HepG2 (cell line): Measurements from ENCODE around the gene SLC35D2. TPM values are rescaled to one million over a fixed set of nuclear protein-coding genes. Genes with fewer than 3 reads are reported as not detected.

ENCODE experiments used
- ATAC-seq: fragments of 200-7000 bp; cut with Tn5 transposase; 3 replicates; pipeline ENCODE4 v1.9.1; 2020; ENCODE audit warnings: mild to moderate bottlenecking, moderate library complexity
- BruUV-seq: library from RNA; stranded (reverse); fragments of 400-500 nt; replicated peaks from 2 replicates; lab custom pipeline; 2021; lab: Mats Ljungman, UMichigan
- CTCF ChIA-PET: fragments of 300-600 bp; formaldehyde crosslinking; extraction: SDS; loops from one replicate; lab custom pipeline; 2021; ENCODE audit warnings: low total read pairs, inconsistent platforms, low intra/inter-chr PET ratio; lab: Yijun Ruan, JAX
- POLR2A ChIA-PET: fragments of 350-600 bp; sonication (Branson Sonifier 250); formaldehyde crosslinking; loops from one replicate; lab custom pipeline; 2020; ENCODE audit warnings: antibody characterized with exemption, inconsistent platforms; lab: Yijun Ruan, JAX
- DNase-seq: peaks from one replicate; pipeline ENCODE4 v3.0.0-alpha.2; 2015; ENCODE audit warnings: low spot score
- FAIRE-seq: peaks from 3 replicates; lab custom pipeline; 2011; peaks lifted over from hg19 to GRCh38; lab: Jason Lieb, UNC
- H2AFZ ChIP-seq: one replicate; pipeline ENCODE4 v1.6.1; 2011; ENCODE audit warnings: low read length, inconsistent platforms
- H3K27ac ChIP-seq: fragments of 300-600 bp; 3 replicates; pipeline ENCODE4 v1.8.0; 2011; ENCODE audit warnings: mixed run types, mild to moderate bottlenecking, mixed read lengths, low read length, inconsistent platforms; ENCODE audit not compliant: insufficient read depth; ENCODE audit errors: extremely low read length
- H3K27me3 ChIP-seq, 2 experiments: fragments of 200-600 bp in 1 of 2; 2 replicates in 1 of 2; 3 replicates in 1 of 2; pipeline versions ENCODE4 v1.6.0 to v1.8.0; 2011; ENCODE audit warnings: low read length in 2 of 2, mild to moderate bottlenecking in 2 of 2, moderate library complexity in 2 of 2, inconsistent platforms in 1 of 2; ENCODE audit not compliant: insufficient read depth in 2 of 2, control insufficient read depth in 1 of 2
- H3K36me3 ChIP-seq, 2 experiments: fragments of 200-600 bp in 1 of 2; replicated peaks in 1 of 2; 2 replicates in 1 of 2; 3 replicates in 1 of 2; pipeline versions ENCODE4 v1.5.1 to v1.8.0; 2011; ENCODE audit warnings: low read length in 2 of 2, inconsistent platforms in 1 of 2; ENCODE audit not compliant: insufficient read depth in 2 of 2, control insufficient read depth in 1 of 2
- H3K4me1 ChIP-seq: 2 replicates; pipeline ENCODE4 v1.5.1; 2012; ENCODE audit warnings: low read length, inconsistent platforms; ENCODE audit not compliant: insufficient read depth
- H3K4me2 ChIP-seq: 2 replicates; pipeline ENCODE4 v1.6.0; 2011; ENCODE audit warnings: low read depth, low read length, inconsistent platforms
- H3K4me3 ChIP-seq, 3 experiments: fragments of 200-600 bp in 1 of 3; sonication (generic), shearing (Covaris generic) in 1 of 3; replicated peaks in 1 of 3; 2 replicates each; pipeline ENCODE4 v1.5.1; 2011 to 2016; ENCODE audit warnings: low read length in 3 of 3, inconsistent platforms in 2 of 3, low read depth in 2 of 3, mild to moderate bottlenecking in 2 of 3, control low read depth in 1 of 3, mixed read lengths in 1 of 3; ENCODE audit not compliant: insufficient read depth in 1 of 3
- H3K79me2 ChIP-seq: one replicate; pipeline ENCODE4 v1.6.1; 2011; ENCODE audit warnings: low read length, inconsistent platforms; ENCODE audit not compliant: insufficient read depth
- H3K9ac ChIP-seq: 2 replicates; pipeline ENCODE4 v1.6.0; 2011; ENCODE audit warnings: mild to moderate bottlenecking, low read depth, low read length, inconsistent platforms; ENCODE audit not compliant: insufficient read depth
- H3K9me3 ChIP-seq: 2 replicates; pipeline ENCODE4 v1.5.1; 2012; ENCODE audit warnings: mild to moderate bottlenecking, low read length
- H4K20me1 ChIP-seq: 2 replicates; pipeline ENCODE4 v1.6.0; 2011; ENCODE audit warnings: inconsistent platforms, mild to moderate bottlenecking, low read length, moderate library complexity; ENCODE audit not compliant: insufficient read depth
- ERF ChIP-seq: IDR thresholded peaks from 2 replicates; pipeline ENCODE4 v1.6.1; 2018; ENCODE audit warnings: missing biosample characterization, missing genetic modification reagents
- HNF1B ChIP-seq: sonication (generic); formaldehyde crosslinking; IDR thresholded peaks from 2 replicates; pipeline ENCODE4 v1.5.1; 2020; ENCODE audit warnings: mild to moderate bottlenecking, moderate library complexity, missing genetic modification reagents
- HNRNPUL1 ChIP-seq: fragments of 200-400 bp; formaldehyde crosslinking; IDR thresholded peaks from 2 replicates; pipeline ENCODE4 v1.6.1; 2017; ENCODE audit warnings: low read depth, mild to moderate bottlenecking, low read length, moderate library complexity
- MED1 ChIP-seq: sonication (generic); formaldehyde crosslinking; IDR thresholded peaks from 2 replicates; pipeline ENCODE4 v1.4.0; 2020; ENCODE audit warnings: missing genetic modification reagents
- POGK ChIP-seq: sonication (generic); formaldehyde crosslinking; conservative IDR thresholded peaks from 2 replicates; pipeline ENCODE4 v1.8.0; 2022; ENCODE audit warnings: mild to moderate bottlenecking, moderate library complexity, missing genetic modification reagents
- RARA ChIP-seq: IDR thresholded peaks from 2 replicates; pipeline ENCODE4 v1.6.1; 2016; ENCODE audit warnings: missing genetic modification reagents, missing compliant biosample characterization
- SALL1 ChIP-seq: sonication (generic); formaldehyde crosslinking; IDR thresholded peaks from 2 replicates; pipeline ENCODE4 v1.8.0; 2022; ENCODE audit warnings: mild to moderate bottlenecking, missing genetic modification reagents
- ZNF121 ChIP-seq: sonication (generic); formaldehyde crosslinking; IDR thresholded peaks from 2 replicates; pipeline ENCODE4 v1.5.0; 2020; ENCODE audit warnings: mild to moderate bottlenecking, missing genetic modification reagents
- ZNF230 ChIP-seq: sonication (generic); formaldehyde crosslinking; IDR thresholded peaks from 2 replicates; pipeline ENCODE4 v1.4.0; 2020; ENCODE audit warnings: mild to moderate bottlenecking, missing genetic modification reagents
- ZNF414 ChIP-seq: sonication (generic); formaldehyde crosslinking; IDR thresholded peaks from 2 replicates; pipeline ENCODE4 v1.5.0; 2020; ENCODE audit warnings: missing genetic modification reagents
- ZNF652 ChIP-seq: IDR thresholded peaks from 2 replicates; pipeline ENCODE4 v1.6.1; 2016; ENCODE audit warnings: low read depth, borderline replicate concordance
- ZNF678 ChIP-seq: sonication (generic); formaldehyde crosslinking; IDR thresholded peaks from 2 replicates; pipeline ENCODE4 v1.4.0; 2020; ENCODE audit warnings: mild to moderate bottlenecking, missing genetic modification reagents
- ZNF816 ChIP-seq: sonication (generic); formaldehyde crosslinking; IDR thresholded peaks from 2 replicates; pipeline ENCODE4 v1.8.0; 2022; ENCODE audit warnings: missing genetic modification reagents, mild to moderate bottlenecking, borderline replicate concordance
- ZNF883 ChIP-seq: sonication (generic); formaldehyde crosslinking; IDR thresholded peaks from 2 replicates; pipeline ENCODE4 v1.5.1; 2020; ENCODE audit warnings: mild to moderate bottlenecking, missing genetic modification reagents; ENCODE audit errors: not compliant biosample characterization
- WGBS: methylation state at CpG from one replicate; pipeline ENCODE4 v1.1.6; 2017; ENCODE audit warnings: low lambda C conversion rate; 5-methylcytosine and 5-hydroxymethylcytosine counted together
- in situ Hi-C: cut with HindIII; loops from 2 replicates; pipeline ENCODE4 v1.10.0; 2017; ENCODE audit warnings: low pct_unique_long_range_greater_than_20kb; ENCODE audit not compliant: extremely low pct_ligation_motif_present
- intact Hi-C: fragments of 100-400 bp; cut with micrococcal nuclease; formaldehyde crosslinking; loops from one replicate; pipeline ENCODE4 v1.10.0; 2022; ENCODE audit not compliant: unreplicated experiment
- polyA plus RNA-seq, 8 experiments: library from polyadenylated mRNA; depleted of rRNA in 3 of 8; stranded (reverse) in 7 of 8; unstranded in 1 of 8; fragments of >200 nt; fragmentation: Illumina TruSeq in 4 of 8; extraction: Trizol in 4 of 8; gene quantifications; 2 replicates each; pipeline versions ENCODE4 v1.2.1 to v1.2.3, GENCODE V29; 2011 to 2016; ENCODE audit warnings: low read depth in 4 of 8, missing spikeins in 1 of 8, mixed read lengths in 1 of 8; ENCODE audit not compliant: insufficient read depth in 1 of 8
- total RNA-seq, 5 experiments: library from RNA; depleted of rRNA; stranded (reverse); fragments of >200 nt; fragmentation: Illumina TruSeq; extraction: Trizol; gene quantifications; 2 replicates each; pipeline ENCODE4 v1.2.3, GENCODE V29; 2016; ENCODE audit warnings: low read depth in 1 of 5

SLC35D2 gene
- total and polyA plus RNA-seq, 2 of the 13 experiments (the other 11 are each of a cell fraction or from before 2014, with no cell fraction given) = 96.2 to 103 TPM

GRCh38 chr9:96400132-96400910 lies 16.8 kb upstream of the SLC35D2 start:
- Histone ChIP-seq H3K27me3 (no peaks in the 10 kb centered on the region), H3K36me3 (0 out of 5 replicates have a peak, but pooled peaks cover 0 to 14% of the 10 kb centered on the region in 2 experiments), H3K27ac (peak overlapping the region; percentile 69), H3K4me2 (no peak overlapping the region), H3K9ac (no peak overlapping the region), H3K4me3 (no peak overlapping the region), H3K4me1 (peaks cover 24% of the 10 kb centered on the region), H2AFZ (no peak overlapping the region), H4K20me1 (no peaks in the 10 kb centered on the region), H3K79me2 (peaks cover 68% of the 10 kb centered on the region), H3K9me3 (peaks cover 8% of the 10 kb centered on the region)
- FAIRE-seq (no peak), DNase-seq (no peak), ATAC-seq (no peak)
- BruUV-seq = no TSS peak
- ChIA-PET CTCF (no interaction called here), POLR2A (interaction anchor here (0.8 to 1.7 kb wide), 6 partner anchors 9 to 19 kb away, joined by 3 to 10 read pairs (median 5); no protein-coding TSS in a partner anchor)
- intact Hi-C loops = no loop called here
- TF ChIP-seq ZNF121 (CRISPR knock-in tag) (peak; percentile 78), ZNF230 (CRISPR knock-in tag) (no peak)
- in situ Hi-C loops = no loop called here

- FAIRE-seq (no peak), ATAC-seq (peak; percentile 74), DNase-seq (peak; percentile 37)
- peaks cover 2 to 21% of the 10 kb centered on the region in 2 experiments; a peak in 3 of 5 replicates for H3K36me3 ChIP-seq
- peaks cover 62% of the 10 kb centered on the region for H3K79me2 ChIP-seq
- POLR2A ChIA-PET = interaction anchor here (1.5 to 1.6 kb wide), 4 partner anchors 8 to 18 kb away, joined by 4 to 10 read pairs (median 5); no protein-coding TSS in a partner anchor
- H3K9ac ChIP-seq = no peak overlapping the region
- H3K4me3 ChIP-seq = no peak overlapping the region
- peak overlapping the region; percentile 5; the same call in 1 of the 2 replicates for H3K4me2 ChIP-seq
- peaks cover 24% of the 10 kb centered on the region for H3K4me1 ChIP-seq
- no peaks in the 10 kb centered on the region; a peak in 1 of 5 replicates for H3K27me3 ChIP-seq
- H3K9me3 ChIP-seq = peaks cover 8% of the 10 kb centered on the region
- in situ Hi-C loops = no loop called here
- CTCF ChIA-PET = no interaction called here
- H2AFZ ChIP-seq = no peak overlapping the region
- no peaks in the 10 kb centered on the region for H4K20me1 ChIP-seq
- H3K27ac ChIP-seq = peak overlapping the region; percentile 69
- BruUV-seq = no TSS peak
- intact Hi-C loops = no loop called here
- WGBS = 77% methylated on average over 3 of the region's 3 CpGs
- no peak for TF ChIP-seq POGK (CRISPR knock-in tag)
- peak; percentile 36; the same call in 1 of the 2 replicates for TF ChIP-seq SALL1 (CRISPR knock-in tag)
- TF ChIP-seq ZNF816 (CRISPR knock-in tag) = no peak
- 0 out of 2 replicates have a peak, but pooled peaks have one; percentile 13 for TF ChIP-seq ERF
- TF ChIP-seq HNRNPUL1 = no peak
- TF ChIP-seq MED1 (CRISPR knock-in tag) = 0 out of 2 replicates have a peak, but pooled peaks have one; percentile 16
- TF ChIP-seq RARA (CRISPR knock-in tag) = peak; percentile 52
- TF ChIP-seq ZNF883 = no peak
- TF ChIP-seq ZNF652 (CRISPR knock-in tag) = no peak
- TF ChIP-seq HNF1B = 0 out of 2 replicates have a peak, but pooled peaks have one; percentile 5
- TF ChIP-seq ZNF414 (CRISPR knock-in tag) = no peak
- no peak for TF ChIP-seq ZNF678
Measured at GRCh38 chr9:96399325-96399633, 15.8 kb upstream of the SLC35D2 start.
